HCT116 (cell line): ENCODE results near the gene SAMD14. TPM values are rescaled to one million over a fixed set of nuclear protein-coding genes. Genes with fewer than 3 reads are reported as not detected.

Source experiments
- ATAC-seq: fragments of 200-7000 bp; cut with Tn5 transposase; 2 replicates; pipeline ENCODE4 v1.9.1; 2020; ENCODE audit warnings: mild to moderate bottlenecking, moderate library complexity
- BruUV-seq: library from RNA; stranded (reverse); fragments of 400-500 nt; replicated peaks from 2 replicates; lab custom pipeline; 2021; lab: Mats Ljungman, UMichigan
- CTCF ChIA-PET: fragments of 300-600 bp; sonication (Branson Sonifier 250); formaldehyde crosslinking; loops from one replicate; lab custom pipeline; 2021; ENCODE audit warnings: antibody characterized with exemption; lab: Charles Lee
- POLR2A ChIA-PET: fragments of 300-600, 350-600 bp; sonication (Branson Sonifier 250); formaldehyde crosslinking; loops from one replicate; lab custom pipeline; 2021; ENCODE audit warnings: antibody characterized with exemption; lab: Charles Lee
- RAD21 ChIA-PET, 2 experiments: fragments of 300-600 bp; sonication (Branson Sonifier 250); formaldehyde crosslinking; loops; one replicate each; lab custom pipeline; 2023; ENCODE audit warnings: low total read pairs in 2 of 2; ENCODE audit not compliant: uncharacterized antibody in 2 of 2, unreplicated experiment in 2 of 2, low non-redundant PET in 1 of 2; lab: Charles Lee
- DNase-seq: peaks from one replicate; pipeline ENCODE4 v3.0.0-alpha.2; 2010; ENCODE audit warnings: low read depth, low spot score
- H2AFZ ChIP-seq: fragments of 200-600 bp; shearing (Covaris generic), sonication (generic); 2 replicates; pipeline ENCODE4 v1.6.1; 2017; ENCODE audit warnings: low read depth, mixed run types, mixed read lengths, antibody characterized with exemption, low read length; ENCODE audit not compliant: poor library complexity, severe bottlenecking
- H3K27ac ChIP-seq: 2 replicates; pipeline ENCODE4 v1.5.1; 2012; ENCODE audit warnings: low read depth, low read length
- H3K27me3 ChIP-seq: fragments of 200-600 bp; sonication (generic); 2 replicates; pipeline ENCODE4 v1.6.1; 2016; ENCODE audit warnings: mixed run types, low read length, mixed read lengths; ENCODE audit not compliant: insufficient read depth
- H3K36me3 ChIP-seq, 2 experiments: fragments of 200-500 bp in 1 of 2; fragments of 200-600 bp in 1 of 2; sonication (Bioruptor generic) in 1 of 2; sonication (generic) in 1 of 2; 2 replicates each; pipeline versions ENCODE4 v1.5.1 to v1.6.1; 2014 to 2016; ENCODE audit warnings: low read length in 2 of 2, inconsistent platforms in 1 of 2, mixed read lengths in 1 of 2, mixed run types in 1 of 2; ENCODE audit not compliant: insufficient read depth in 2 of 2, control insufficient read depth in 1 of 2
- H3K4me1 ChIP-seq, 2 experiments: fragments of 200-600 bp in 1 of 2; sonication (generic) in 1 of 2; 2 replicates each; pipeline versions ENCODE4 v1.5.1 to v1.6.1; 2012 to 2017; ENCODE audit warnings: low read length in 2 of 2, inconsistent platforms in 1 of 2, mild to moderate bottlenecking in 1 of 2, mixed read lengths in 1 of 2, mixed run types in 1 of 2, moderate library complexity in 1 of 2; ENCODE audit not compliant: insufficient read depth in 2 of 2, control insufficient read depth in 1 of 2
- H3K4me2 ChIP-seq: fragments of 200-600 bp; sonication (generic); 2 replicates; pipeline ENCODE4 v1.6.1; 2017; ENCODE audit warnings: mixed run types, low read length, mixed read lengths
- H3K4me3 ChIP-seq, 2 experiments: fragments of 200-600 bp in 1 of 2; sonication (generic) in 1 of 2; replicated peaks in 1 of 2; 2 replicates each; pipeline ENCODE4 v1.5.1; 2011 to 2016; ENCODE audit warnings: low read length in 2 of 2, control low read depth in 1 of 2, low read depth in 1 of 2, mild to moderate bottlenecking in 1 of 2, mixed read lengths in 1 of 2, mixed run types in 1 of 2
- H3K79me2 ChIP-seq: fragments of 200-600 bp; sonication (generic); 2 replicates; pipeline ENCODE4 v1.6.1; 2017; ENCODE audit warnings: mild to moderate bottlenecking, mixed run types, low read length, moderate library complexity, mixed read lengths; ENCODE audit not compliant: insufficient read depth
- H3K9ac ChIP-seq: fragments of 200-600 bp; sonication (generic); 2 replicates; pipeline ENCODE4 v1.6.1; 2016; ENCODE audit warnings: low read length, mixed read lengths
- H3K9me2 ChIP-seq: fragments of 200-600 bp; sonication (generic), shearing (Covaris generic); 2 replicates; pipeline ENCODE4 v1.6.1; 2017; ENCODE audit warnings: mixed run types, mild to moderate bottlenecking, moderate library complexity; ENCODE audit not compliant: insufficient read depth
- H3K9me3 ChIP-seq, 2 experiments: fragments of 200-500 bp in 1 of 2; fragments of 200-600 bp in 1 of 2; sonication (Bioruptor generic) in 1 of 2; sonication (generic) in 1 of 2; 2 replicates each; pipeline ENCODE4 v1.6.1; 2014 to 2017; ENCODE audit warnings: low read length in 2 of 2, mixed read lengths in 2 of 2, inconsistent platforms in 1 of 2, low read depth in 1 of 2, mild to moderate bottlenecking in 1 of 2, mixed run types in 1 of 2, moderate library complexity in 1 of 2; ENCODE audit not compliant: control insufficient read depth in 1 of 2, insufficient read depth in 1 of 2
- H4K20me1 ChIP-seq: fragments of 200-600 bp; sonication (generic), shearing (Covaris generic); 2 replicates; pipeline ENCODE4 v1.6.1; 2017; ENCODE audit warnings: mixed run types, mild to moderate bottlenecking, moderate library complexity; ENCODE audit not compliant: insufficient read depth
- CEBPB ChIP-seq: IDR thresholded peaks from 2 replicates; pipeline ENCODE4 v1.6.1; 2012; ENCODE audit warnings: low read depth
- ELF1 ChIP-seq: IDR thresholded peaks from 2 replicates; pipeline ENCODE4 v1.6.1; 2012; ENCODE audit warnings: low read depth, borderline replicate concordance
- EZH2phosphoT487 ChIP-seq: fragments of 200-600 bp; IDR thresholded peaks from 2 replicates; pipeline ENCODE4 v1.6.1; 2018; ENCODE audit warnings: antibody characterized with exemption, borderline replicate concordance
- JUND ChIP-seq: IDR thresholded peaks from 2 replicates; pipeline ENCODE4 v1.6.1; 2012
- MAX ChIP-seq: IDR thresholded peaks from 2 replicates; pipeline ENCODE4 v1.6.1; 2012
- POLR2A ChIP-seq: IDR thresholded peaks from 2 replicates; pipeline ENCODE4 v1.7.0; 2011; ENCODE audit warnings: borderline replicate concordance; ENCODE audit not compliant: insufficient read depth, insufficient read length; ENCODE audit errors: extremely low read depth
- POLR2AphosphoS5 ChIP-seq: IDR thresholded peaks from 2 replicates; pipeline ENCODE4 v1.6.1; 2011; ENCODE audit warnings: mild to moderate bottlenecking, low read depth, low read length, moderate library complexity
- RAD21 ChIP-seq: IDR thresholded peaks from 2 replicates; pipeline ENCODE4 v1.6.1; 2012; ENCODE audit warnings: low read depth, mild to moderate bottlenecking
- REST ChIP-seq: IDR thresholded peaks from 2 replicates; pipeline ENCODE4 v1.6.1; 2012; ENCODE audit warnings: low read depth
- SP1 ChIP-seq: IDR thresholded peaks from 2 replicates; pipeline ENCODE4 v1.6.1; 2012; ENCODE audit warnings: low read depth
- ZBTB33 ChIP-seq: IDR thresholded peaks from 2 replicates; pipeline ENCODE4 v1.6.1; 2011; ENCODE audit warnings: mild to moderate bottlenecking, low read length, moderate library complexity; ENCODE audit not compliant: insufficient replicate concordance; ENCODE audit errors: extremely low read depth
- ZFX ChIP-seq: fragments of 450-650 bp; IDR thresholded peaks from 2 replicates; pipeline ENCODE4 v1.6.1; 2017
- ZNF274 ChIP-seq: fragments of 200-500 bp; sonication (Bioruptor generic); IDR thresholded peaks from 2 replicates; pipeline ENCODE4 v1.6.1; 2014; ENCODE audit warnings: mild to moderate bottlenecking, low read depth, low read length, inconsistent platforms
- intact Hi-C: fragments of 100-400 bp; cut with micrococcal nuclease; formaldehyde crosslinking; loops from 2 replicates; pipeline ENCODE4 v1.10.0; 2022
- total RNA-seq: library from RNA; stranded (reverse); gene quantifications from one replicate; pipeline ENCODE4 v1.2.1, GENCODE V29; 2021; ENCODE audit not compliant: unreplicated experiment

SAMD14 gene
- total RNA-seq, 1 experiment from 2014 or later, result 1.5 TPM

GRCh38 chr17:50123649-50124349 is 6.2 kb downstream of the SAMD14 start:
- H3K9ac ChIP-seq, result peak overlapping the region; percentile 53
- no peaks in the 10 kb centered on the region for H3K9me3 ChIP-seq
- H3K9me2 ChIP-seq, result no peaks in the 10 kb centered on the region
- no peaks in the 10 kb centered on the region for H3K79me2 ChIP-seq
- H3K4me1 ChIP-seq, result peaks cover 9 to 22% of the 10 kb centered on the region in 2 experiments; a peak in 3 of 4 replicates
- POLR2A ChIA-PET, result interaction anchor here (1.3 to 2.1 kb wide), 2 partner anchors 12 to 28 kb away, joined by 3 to 8 read pairs; no protein-coding TSS in a partner anchor
- peak overlapping the region; percentile 63 for H2AFZ ChIP-seq
- no peak for DNase-seq
- intact Hi-C loops, result no loop called here
- peak; percentile 72 for ATAC-seq
- BruUV-seq, result TSS peak; percentile 74
- RAD21 ChIA-PET, result interaction anchor here in 1 of 2 experiments (0.6 kb wide), 1 partner anchor 31 kb away, joined by 7 read pairs; no protein-coding TSS in a partner anchor
- H3K4me2 ChIP-seq, result peak overlapping the region; percentile 75
- peak overlapping the region; percentile 37 to 49 for H3K4me3 ChIP-seq
- H3K27me3 ChIP-seq, result peaks cover 6% of the 10 kb centered on the region; the same call in 1 of the 2 replicates
- no peaks in the 10 kb centered on the region for H4K20me1 ChIP-seq
- CTCF ChIA-PET, result interaction anchor here (0.9 to 2.2 kb wide), 8 partner anchors 9 to 46 kb away, joined by 3 to 14 read pairs (median 5); no protein-coding TSS in a partner anchor
- peak overlapping the region; percentile 34 for H3K27ac ChIP-seq
- TF ChIP-seq SP1 (no peak), POLR2AphosphoS5 (peak; percentile 60), ZFX (peak; percentile 73; the same call in 1 of the 2 replicates), POLR2A (peak; percentile 63)
- no peaks in the 10 kb centered on the region for H3K36me3 ChIP-seq

- no TSS peak for BruUV-seq
- TF ChIP-seq EZH2phosphoT487 (no peak), ZNF274 (no peak), ZFX (no peak), RAD21 (no peak), ELF1 (no peak), CEBPB (no peak), ZBTB33 (no peak), SP1 (no peak), REST (no peak), POLR2A (no peak), JUND (no peak), MAX (no peak)
Measured at GRCh38 chr17:50122945-50123344, 7.0 kb downstream of the SAMD14 start.

More at GRCh38 chr17:50122945-50123344, 7.0 kb downstream of the SAMD14 start:
- no peak for ATAC-seq
- ChIA-PET RAD21 (no interaction called here), POLR2A (interaction anchor here (2.1 kb wide), 1 partner anchor 29 kb away, joined by 8 read pairs; no protein-coding TSS in a partner anchor), CTCF (interaction anchor here (0.9 to 2.2 kb wide), 8 partner anchors 8 to 125 kb away, joined by 3 to 14 read pairs (median 4); no protein-coding TSS in a partner anchor)
- no peak overlapping the region for H2AFZ ChIP-seq
- peak overlapping the region; percentile 53; the same call in 1 of the 2 replicates for H3K9ac ChIP-seq
- no peak overlapping the region; the same call in 1 of the 2 replicates for H3K27ac ChIP-seq
- H3K9me3 ChIP-seq, result no peaks in the 10 kb centered on the region
- no peaks in the 10 kb centered on the region for H4K20me1 ChIP-seq
- intact Hi-C loops, result no loop called here
- H3K4me1 ChIP-seq, result peaks cover 9 to 21% of the 10 kb centered on the region in 2 experiments; a peak in 3 of 4 replicates
- H3K4me3 ChIP-seq, result no peak overlapping the region
- H3K9me2 ChIP-seq, result no peaks in the 10 kb centered on the region
- peak overlapping the region; percentile 75; the same call in 1 of the 2 replicates for H3K4me2 ChIP-seq
- peaks cover 6% of the 10 kb centered on the region; the same call in 1 of the 2 replicates for H3K27me3 ChIP-seq
- no peaks in the 10 kb centered on the region for H3K36me3 ChIP-seq
- DNase-seq, result no peak
- no peaks in the 10 kb centered on the region for H3K79me2 ChIP-seq
